KBM-7 (cell line): ENCODE results near the gene ING4.

ENCODE experiments used
- DNase-seq: peaks from one replicate; pipeline ENCODE4 v3.0.0-alpha.2; 2015
- in situ Hi-C: fragments of 300-500 bp; cut with MboI; formaldehyde crosslinking; loops from 2 replicates; pipeline ENCODE4 v1.14.3; 2020; ENCODE audit warnings: low sequenced_read_pairs, low pct_unique_long_range_greater_than_20kb, mixed read lengths

ING4 gene

GRCh38 chr12:6688999-6689882 lies 26.3 kb upstream of the ING4 start, which contains the start of gene ZNF384:
Gene ZNF384 (minus strand): TSS chr12:6689375. CDS start chr12:6679520, 9,855 bp downstream.
- peak; percentile 99 for DNase-seq
- in situ Hi-C loops, result no loop called here

GRCh38 chr12:6688543-6688998 lies 25.7 kb upstream of the ING4 start:
- peak; percentile 79 for DNase-seq

GRCh38 chr12:6685814-6686213 lies 22.9 kb upstream of the ING4 start:
- in situ Hi-C loops, result no loop called here
- DNase-seq, result no peak

More at GRCh38 chr12:6688543-6688998, 25.7 kb upstream of the ING4 start:
- in situ Hi-C loops, result no loop called here

GRCh38 chr12:6684609-6685008 lies 21.7 kb upstream of the ING4 start:
- peak; percentile 70 for DNase-seq
- in situ Hi-C loops, result no loop called here

GRCh38 chr12:6676962-6677361 lies 14.0 kb upstream of the ING4 start:
- in situ Hi-C loops, result no loop called here
- no peak for DNase-seq

- DNase-seq, result no peak
Measured at GRCh38 chr12:6672143-6672542, 9.2 kb upstream of the ING4 start.

GRCh38 chr12:6667559-6668210 lies 4.8 kb upstream of the ING4 start:
- in situ Hi-C loops, result no loop called here
- DNase-seq, result no peak

More at GRCh38 chr12:6672143-6672542, 9.2 kb upstream of the ING4 start:
- in situ Hi-C loops, result no loop called here

- in situ Hi-C loops, result no loop called here
- DNase-seq, result no peak
Measured at GRCh38 chr12:6666211-6666610, 3.3 kb upstream of the ING4 start.

- in situ Hi-C loops, result no loop called here
Measured at GRCh38 chr12:6664902-6665301, 2.0 kb upstream of the ING4 start.

GRCh38 chr12:6662602-6662905 lies 365 bp downstream of the ING4 start:
- in situ Hi-C loops, result no loop called here
- DNase-seq, result no peak

More at GRCh38 chr12:6664902-6665301, 2.0 kb upstream of the ING4 start:
- no peak for DNase-seq

GRCh38 chr12:6653987-6654386 lies 8.9 kb downstream of the ING4 start:
- in situ Hi-C loops, result no loop called here
- no peak for DNase-seq

GRCh38 chr12:6653342-6653741 lies 9.6 kb downstream of the ING4 start:
- in situ Hi-C loops, result no loop called here
- no peak for DNase-seq

- in situ Hi-C loops, result no loop called here
- DNase-seq, result no peak
Measured at GRCh38 chr12:6652391-6652790, 10.5 kb downstream of the ING4 start.

- in situ Hi-C loops, result no loop called here
- DNase-seq, result no peak
Measured at GRCh38 chr12:6650832-6651231, 12.1 kb downstream of the ING4 start.

GRCh38 chr12:6647083-6647604 lies 15.8 kb downstream of the ING4 start, which contains the start of gene ACRBP:
Gene ACRBP (minus strand): TSS chr12:6647432. CDS start chr12:6647366, 66 bp downstream.
- in situ Hi-C loops, result no loop called here
- DNase-seq, result no peak

GRCh38 chr12:6646276-6647082 lies 16.4 kb downstream of the ING4 start:
- no peak for DNase-seq
- in situ Hi-C loops, result no loop called here

- in situ Hi-C loops, result no loop called here
- no peak for DNase-seq
Measured at GRCh38 chr12:6644903-6645302, 18.0 kb downstream of the ING4 start.

GRCh38 chr12:6644257-6644596 lies 18.7 kb downstream of the ING4 start:
- DNase-seq, result peak; percentile 79
- in situ Hi-C loops, result no loop called here

- no peak for DNase-seq
Measured at GRCh38 chr12:6643569-6644256, 19.2 kb downstream of the ING4 start.

More at GRCh38 chr12:6643569-6644256, 19.2 kb downstream of the ING4 start:
- in situ Hi-C loops, result no loop called here
